ENCODE results near the gene LYRM9.
A peak's percentile ranks its signal among the peaks of the same experiment; 100 is the strongest.
"Not testable (repeated sequence)": the region's sequence is repeated elsewhere in the genome, so short reads cannot be mapped to it uniquely, and the experiment has no call there.

Gene LYRM9

DNA sequence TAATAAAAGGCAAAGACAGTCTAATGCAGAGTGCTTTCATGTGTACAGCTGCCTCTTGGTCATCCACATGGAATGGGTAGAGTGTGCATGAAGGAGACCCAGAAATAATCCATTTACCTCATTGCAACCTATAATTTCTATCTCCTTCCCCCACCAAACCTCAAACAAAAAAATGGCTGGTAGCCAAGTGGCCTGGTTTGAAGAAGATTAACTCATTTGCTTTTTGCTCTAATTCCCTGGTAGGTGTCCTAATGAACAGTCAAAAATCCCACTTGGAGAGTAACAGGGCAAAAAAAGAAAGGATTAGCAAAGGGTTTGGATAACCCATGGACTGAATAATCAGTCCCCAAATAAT lies 13.0 kb upstream of the LYRM9 start:
- DNase-seq (ENCODE audit: low read depth) = no peak

- DNase-seq (ENCODE audit: low read depth) = no peak
Measured at GRCh38 chr17:27905447-27906225, 12.5 kb upstream of the LYRM9 start.

GRCh38 chr17:27904534-27905446 lies 11.6 kb upstream of the LYRM9 start:
- DNase-seq (ENCODE audit: low read depth) = no peak

GRCh38 chr17:27904114-27904513 lies 10.9 kb upstream of the LYRM9 start:
- DNase-seq (ENCODE audit: low read depth) = no peak

- no peak for DNase-seq (ENCODE audit: low read depth)
Measured at GRCh38 chr17:27899525-27899924, 6.4 kb upstream of the LYRM9 start.

- no peak for DNase-seq (ENCODE audit: low read depth)
Measured at GRCh38 chr17:27898096-27898495, 4.9 kb upstream of the LYRM9 start.

DNA sequence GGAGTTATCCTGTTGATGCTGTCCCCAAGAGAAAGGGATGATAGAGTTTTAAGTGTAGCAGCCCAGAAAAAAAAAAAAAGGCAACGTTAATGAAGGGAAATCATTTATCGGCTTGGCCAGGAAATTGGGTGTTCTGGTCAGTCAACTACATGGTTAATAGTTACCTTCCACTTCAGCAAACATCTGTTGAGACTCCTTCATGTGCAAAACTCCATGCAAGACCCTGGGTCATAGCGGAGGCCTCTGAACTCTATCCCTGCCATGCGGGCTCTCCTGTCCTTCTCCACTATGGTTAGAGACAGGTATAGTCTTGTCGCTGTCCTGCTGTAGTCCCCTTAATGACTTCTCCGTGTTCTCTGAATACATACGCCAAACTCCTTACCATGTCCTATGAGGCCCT lies 3.5 kb upstream of the LYRM9 start:
- DNase-seq (ENCODE audit: low read depth) = no peak

- no peak for DNase-seq (ENCODE audit: low read depth)
Measured at GRCh38 chr17:27895940-27896535, 2.9 kb upstream of the LYRM9 start.

GRCh38 chr17:27895123-27895895 lies 2.1 kb upstream of the LYRM9 start:
- no peak for DNase-seq (ENCODE audit: low read depth)

- no peak for DNase-seq (ENCODE audit: low read depth)
Measured at GRCh38 chr17:27893841-27894503, 807 bp upstream of the LYRM9 start.

GRCh38 chr17:27892542-27892865 lies 661 bp downstream of the LYRM9 start:
- DNase-seq (ENCODE audit: low read depth) = no peak

DNA sequence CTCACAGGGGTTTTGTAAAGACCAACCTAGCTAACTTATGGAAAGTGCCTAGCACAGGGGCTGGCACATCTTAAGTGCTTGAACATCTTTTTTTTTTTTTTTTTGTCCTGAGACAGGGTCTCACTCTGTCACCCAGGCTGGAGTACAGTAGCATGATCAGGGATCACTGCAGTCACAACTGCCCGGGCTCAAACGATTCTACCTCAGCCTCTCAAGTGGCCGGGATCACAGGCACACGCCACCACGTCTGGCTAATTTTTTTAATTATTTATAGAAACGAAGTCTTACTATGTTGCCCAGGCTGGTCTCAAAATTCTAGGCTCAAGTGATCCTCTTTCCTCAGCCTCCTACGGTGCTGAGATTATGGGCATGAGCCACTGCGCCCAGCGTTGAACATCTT lies 1.3 kb downstream of the LYRM9 start:
- DNase-seq (ENCODE audit: low read depth) = no peak

- DNase-seq (ENCODE audit: low read depth) = no peak
Measured at GRCh38 chr17:27889711-27890251, 3.4 kb downstream of the LYRM9 start.

GRCh38 chr17:27888945-27889344 lies 4.2 kb downstream of the LYRM9 start:
- no peak for DNase-seq (ENCODE audit: low read depth)

- DNase-seq (ENCODE audit: low read depth) = no peak
Measured at GRCh38 chr17:27888067-27888466, 5.1 kb downstream of the LYRM9 start.

DNA sequence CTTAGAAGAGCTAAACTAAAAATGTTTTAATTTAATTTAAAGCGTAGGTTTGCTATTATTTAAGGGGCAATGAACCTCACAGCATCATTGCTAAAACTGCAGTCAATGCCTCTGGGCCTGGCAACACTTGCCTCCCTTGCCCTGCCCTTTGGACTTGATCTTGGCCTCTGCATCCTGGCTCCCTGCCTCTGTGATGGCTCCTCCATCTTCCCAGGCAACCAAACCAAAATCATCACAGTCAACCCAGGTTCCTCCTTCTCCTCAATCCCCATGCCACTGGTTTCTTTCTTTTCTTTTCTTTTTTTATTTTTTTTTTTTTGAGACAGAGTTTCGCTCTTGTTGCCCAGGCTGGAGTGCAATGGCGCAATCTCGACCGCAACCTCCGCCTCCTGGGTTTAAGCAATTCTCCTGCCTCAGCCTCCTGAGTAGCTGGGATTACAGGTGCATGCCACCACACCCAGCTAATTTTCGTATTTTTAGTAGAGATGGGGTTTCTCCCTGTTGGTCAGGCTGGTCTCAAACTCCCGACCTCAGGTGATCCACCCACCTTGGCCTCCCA lies 6.7 kb downstream of the LYRM9 start:
- not testable (repeated sequence) for DNase-seq (ENCODE audit: low read depth)

DNA sequence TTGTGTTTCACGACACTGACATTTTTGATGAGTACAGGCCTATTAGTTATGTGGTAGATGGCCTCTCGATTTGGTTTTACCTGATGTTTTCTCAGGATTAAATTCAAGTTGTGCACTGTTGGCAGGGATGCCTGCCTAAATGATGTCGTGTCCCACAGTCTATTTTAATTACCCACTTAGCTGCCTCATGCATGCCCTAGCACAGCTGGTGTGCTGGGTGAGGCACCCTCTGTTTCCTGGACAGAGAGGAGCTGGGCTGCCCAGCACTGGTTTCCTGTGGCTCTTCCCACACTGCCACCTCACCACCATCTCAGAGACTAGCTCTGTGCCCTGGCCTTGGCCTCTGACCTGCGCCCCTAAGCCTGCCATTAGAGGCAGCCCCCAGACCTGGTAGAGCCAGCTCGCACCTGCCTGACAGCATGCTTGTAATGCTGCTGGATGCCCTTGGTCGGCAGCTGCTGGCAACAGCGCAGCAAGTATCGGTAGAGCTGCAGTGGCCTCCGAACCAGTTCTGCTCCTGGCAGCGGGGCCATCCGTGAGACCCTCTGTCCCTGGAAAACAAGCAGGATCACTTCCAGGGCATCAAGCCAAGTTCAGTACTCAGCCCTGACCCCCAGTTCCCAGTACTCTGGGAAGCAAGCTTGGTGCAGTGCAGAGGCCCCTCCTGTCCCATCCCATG lies 10.9 kb downstream of the LYRM9 start:
- no peak for DNase-seq (ENCODE audit: low read depth)

DNA sequence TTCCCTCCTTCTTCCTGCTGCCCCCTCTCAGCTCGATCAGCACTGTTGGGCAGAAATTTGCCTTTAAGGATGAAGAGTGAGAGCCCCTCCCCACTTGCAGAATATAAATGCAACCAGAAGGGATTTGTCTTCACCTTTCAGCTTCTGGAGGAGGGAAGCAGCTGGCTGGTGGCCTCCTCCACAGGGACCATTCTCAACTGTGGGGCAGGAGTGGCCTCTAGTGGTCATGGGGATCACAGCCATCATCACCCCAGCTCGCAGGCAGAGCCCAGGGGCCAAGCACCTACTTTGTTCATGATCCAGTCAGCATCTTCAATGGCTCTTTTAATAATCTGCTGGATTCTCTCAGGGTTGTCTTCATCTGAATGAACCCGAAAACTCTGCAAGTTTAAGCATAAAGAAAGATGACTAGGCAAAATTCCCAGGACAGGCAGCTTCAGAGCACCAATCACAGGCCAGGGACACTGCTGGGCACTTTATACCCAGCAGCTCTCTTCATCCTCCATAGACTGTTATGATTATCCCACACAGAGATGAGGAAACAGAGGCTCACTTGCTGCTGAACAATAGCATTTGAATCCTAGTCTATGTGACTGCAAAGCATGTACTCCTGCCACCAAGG lies 13.1 kb downstream of the LYRM9 start:
- peak; percentile 37 for DNase-seq (ENCODE audit: low read depth)

DNA sequence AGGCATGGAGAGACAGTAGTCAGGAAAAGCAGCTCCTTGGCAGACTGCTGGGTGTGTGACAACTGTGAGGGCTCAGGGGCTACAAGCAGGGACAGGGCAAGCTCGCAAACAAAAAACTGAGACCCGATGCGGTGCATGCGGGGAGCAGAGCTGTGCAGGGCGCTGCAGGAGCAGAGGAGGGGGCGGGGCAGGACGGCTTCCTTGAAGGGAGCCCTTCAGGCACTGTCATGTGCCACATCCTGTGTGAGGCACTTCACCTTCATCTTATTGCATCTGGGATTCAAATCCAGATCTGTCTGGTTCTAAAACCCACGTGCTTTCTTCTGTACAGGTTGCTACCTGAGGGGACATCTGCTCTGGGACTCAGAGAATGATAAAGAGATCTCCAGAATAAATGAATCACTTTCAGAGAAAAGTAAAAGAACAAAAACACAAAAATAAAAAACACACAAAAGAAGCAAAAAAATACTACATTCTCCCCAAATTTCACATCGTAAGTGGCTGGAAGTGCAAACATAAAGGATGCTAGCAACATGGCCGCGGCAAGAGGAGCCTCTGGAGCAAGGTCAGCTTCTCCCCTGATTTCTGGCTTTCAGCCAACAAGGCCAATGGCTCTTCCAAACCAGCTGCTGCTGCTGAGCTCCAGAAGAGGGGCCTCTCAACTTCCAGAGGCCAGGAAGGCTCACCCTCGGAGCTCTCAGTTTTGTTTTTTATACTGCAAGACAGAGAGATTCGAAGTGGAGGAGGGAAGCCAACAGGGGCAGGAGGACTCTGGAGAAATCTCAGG lies 14.2 kb downstream of the LYRM9 start:
- no peak for DNase-seq (ENCODE audit: low read depth)
